Inferior parietal cortex (tissue), 1 donor: ENCODE measurements around the gene HIRA.
"Not testable (repeated sequence)": the region's sequence is repeated elsewhere in the genome, so short reads cannot be mapped to it uniquely, and the experiment has no call there.

Experiments
- DNase-seq: peaks from one replicate; pipeline ENCODE4 v3.0.0-alpha.2; 2016; ENCODE audit errors: extremely low spot score

The HIRA gene

GRCh38 chr22:19440411-19441195 lies 9.1 kb upstream of the HIRA start:
- DNase-seq: no peak

- DNase-seq: no peak
Measured at GRCh38 chr22:19438298-19438697, 6.8 kb upstream of the HIRA start.

- DNase-seq: not testable (repeated sequence)
Measured at GRCh38 chr22:19436444-19437161, 5.1 kb upstream of the HIRA start.

GRCh38 chr22:19434829-19435580 lies 3.5 kb upstream of the HIRA start:
- no peak for DNase-seq

- DNase-seq: no peak
Measured at GRCh38 chr22:19434401-19434800, 2.9 kb upstream of the HIRA start.

DNA sequence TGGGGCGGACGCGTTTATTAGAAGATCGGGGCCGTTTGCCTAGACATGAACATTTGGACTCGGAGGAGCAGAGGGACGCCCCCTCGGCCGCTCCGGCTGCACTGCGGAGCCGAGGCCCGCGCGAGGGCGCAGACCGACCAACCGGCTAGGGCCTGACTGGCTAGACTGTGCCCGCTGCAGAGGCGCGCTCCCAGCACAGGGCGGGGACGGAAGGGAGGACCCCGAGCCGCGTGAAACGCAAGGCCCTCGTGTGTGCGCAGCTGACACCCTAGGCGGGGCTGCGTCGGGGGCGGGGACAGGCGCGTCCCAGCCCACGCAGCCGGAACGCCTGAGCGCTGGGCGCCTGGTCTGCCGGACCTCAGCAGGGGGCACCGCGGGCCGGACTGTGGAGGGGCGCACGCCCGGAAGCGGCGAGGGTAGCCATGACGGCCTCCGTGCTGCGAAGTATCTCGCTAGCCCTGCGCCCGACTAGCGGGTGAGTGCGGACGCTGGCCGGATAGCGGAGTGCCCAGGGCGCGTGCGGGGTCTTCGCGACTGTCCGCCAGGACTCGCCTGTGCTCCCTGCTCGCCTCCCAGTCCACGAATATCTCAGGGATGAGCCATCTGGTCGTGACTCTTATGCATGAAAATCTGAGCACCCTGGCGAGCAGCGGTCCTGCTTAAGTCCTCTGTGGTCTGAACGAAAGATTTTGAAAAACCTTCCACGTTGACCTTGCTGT lies 759 bp upstream of the HIRA start, which contains the start of gene MRPL40:
TSS of gene MRPL40 (plus strand) at position 413 of the 719 bp plus-strand sequence. CDS start at position 423, 10 bp downstream.
- DNase-seq: peak; percentile 97

DNA sequence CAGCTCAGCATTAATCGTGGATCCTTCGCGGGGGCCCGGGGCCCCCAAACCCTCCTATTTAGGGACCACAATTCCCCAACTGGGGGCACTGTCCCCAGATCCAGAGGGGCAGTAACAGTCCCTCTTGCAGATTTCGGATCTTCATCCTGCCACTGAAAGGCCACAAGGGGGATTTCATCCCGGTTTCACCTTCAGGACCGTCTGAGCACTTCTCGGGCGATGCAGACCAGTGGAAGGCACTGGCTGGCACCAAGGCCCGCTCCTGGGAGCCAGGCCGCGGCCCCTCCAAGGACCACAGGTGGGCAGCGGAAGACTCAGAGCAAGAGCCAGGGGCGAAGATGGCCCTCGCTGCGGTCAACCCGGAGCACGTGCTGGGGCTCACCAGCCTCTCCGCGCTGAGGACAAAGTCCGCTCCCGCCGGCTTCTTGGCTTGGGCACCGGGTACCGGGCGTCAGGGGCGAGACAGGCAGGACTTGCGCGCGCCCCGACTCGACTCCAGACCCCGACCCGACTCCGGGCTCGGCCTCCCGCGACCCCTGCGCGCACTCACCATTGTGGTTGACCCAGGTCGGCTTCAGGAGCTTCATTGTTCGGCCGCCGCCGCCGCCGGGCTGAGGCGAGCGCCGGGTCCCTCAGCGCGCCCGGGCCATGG lies 517 bp downstream of the HIRA start:
- no peak for DNase-seq

GRCh38 chr22:19429950-19430889 lies 1.3 kb downstream of the HIRA start:
- DNase-seq: no peak

GRCh38 chr22:19424186-19424500 lies 7.4 kb downstream of the HIRA start:
- DNase-seq: no peak

- no peak for DNase-seq
Measured at GRCh38 chr22:19422440-19423301, 8.9 kb downstream of the HIRA start.

DNA sequence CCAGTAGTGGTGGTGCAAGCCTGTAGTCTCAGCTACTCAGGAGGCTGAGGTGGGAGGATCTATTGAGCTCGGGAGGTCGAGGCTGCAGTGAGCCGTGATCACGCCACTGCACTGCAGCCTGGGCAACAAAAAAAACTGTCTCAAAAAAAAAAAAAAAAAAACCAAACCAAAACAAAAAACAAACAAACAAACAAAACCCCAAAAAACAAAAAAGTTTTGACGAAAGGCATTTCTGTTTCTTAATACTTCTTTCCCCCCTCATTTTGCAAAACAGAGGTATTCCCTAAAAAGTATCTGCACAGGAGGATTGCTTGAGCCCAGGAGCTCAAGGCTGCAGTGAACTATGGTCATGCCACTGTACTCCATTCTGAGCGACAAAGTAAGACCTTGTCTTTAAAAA lies 11.2 kb downstream of the HIRA start:
- no peak for DNase-seq

DNA sequence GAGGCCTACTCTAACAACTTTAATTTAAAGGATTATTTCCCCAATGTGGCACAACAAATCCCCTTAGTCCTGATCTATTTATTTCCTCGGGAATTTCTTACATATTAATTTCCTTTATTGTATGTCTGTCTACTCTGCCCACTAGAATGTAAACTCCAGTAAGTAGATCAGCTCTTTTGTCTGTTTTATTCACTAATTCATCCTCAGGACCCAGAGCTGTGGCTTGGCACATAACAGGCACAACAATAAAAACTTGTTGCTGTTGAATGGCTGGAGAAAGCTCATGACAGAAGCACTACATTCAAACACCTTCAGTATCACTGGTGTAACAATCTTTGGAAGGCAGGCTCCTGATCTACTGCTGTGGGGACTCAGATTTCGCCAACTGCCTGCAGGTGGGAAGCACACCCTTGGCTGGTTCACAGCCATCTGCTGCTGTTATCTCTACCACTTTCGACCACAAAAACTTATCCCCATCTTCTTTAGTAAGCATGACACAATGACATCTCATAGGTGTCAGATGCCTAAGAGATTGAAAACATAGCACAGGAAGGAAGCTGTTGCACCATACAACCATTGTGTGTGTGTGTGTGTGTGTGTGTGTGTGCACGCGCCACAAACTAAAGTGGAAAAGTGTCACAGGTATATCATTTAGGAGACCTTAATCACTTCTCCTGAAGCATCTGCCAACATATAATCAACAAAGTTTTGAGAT lies 11.9 kb downstream of the HIRA start:
- peak; percentile 30 for DNase-seq

GRCh38 chr22:19419086-19419463 lies 12.5 kb downstream of the HIRA start:
- DNase-seq: peak; percentile 59

GRCh38 chr22:19412923-19413322 lies 18.6 kb downstream of the HIRA start:
- DNase-seq: no peak

- no peak for DNase-seq
Measured at GRCh38 chr22:19412478-19412877, 19.1 kb downstream of the HIRA start.

DNA sequence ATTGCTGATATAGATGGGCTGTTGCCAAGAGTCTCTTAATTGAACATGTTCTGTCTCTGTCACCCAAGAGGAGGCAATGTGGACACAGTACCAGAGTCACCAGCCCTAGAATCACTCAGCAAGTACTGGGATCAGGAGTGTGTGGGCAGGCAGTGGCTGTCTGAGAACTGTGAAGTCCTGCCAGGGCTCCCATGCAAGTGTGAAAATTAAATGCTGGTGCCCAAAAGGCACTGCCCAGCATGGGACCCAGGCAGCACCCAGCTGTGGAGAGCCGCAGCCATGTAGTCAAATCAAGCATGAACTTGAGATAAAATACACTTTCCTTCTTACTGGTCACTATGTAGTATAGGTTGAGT lies 19.9 kb downstream of the HIRA start:
- DNase-seq: no peak

GRCh38 chr22:19410941-19411689 lies 20.4 kb downstream of the HIRA start:
- no peak for DNase-seq
